Neuronal stem cell (in vitro differentiated cells): ENCODE measurements around the gene C17orf50.

Experiments used
- DNase-seq: peaks from one replicate; pipeline ENCODE4 v3.0.0-alpha.2; 2013; ENCODE audit warnings: low spot score
- H2AFZ ChIP-seq: one replicate; pipeline ENCODE4 v1.6.1; 2013; ENCODE audit warnings: mild to moderate bottlenecking, low read length, inconsistent platforms
- H2AK5ac ChIP-seq: 2 replicates; pipeline ENCODE4 v1.6.1; 2013; ENCODE audit warnings: low read depth, mild to moderate bottlenecking, inconsistent platforms, low read length, moderate library complexity, mixed read lengths
- H2BK120ac ChIP-seq: 2 replicates; pipeline ENCODE4 v1.6.1; 2013; ENCODE audit warnings: low read depth, mild to moderate bottlenecking, inconsistent platforms, low read length, moderate library complexity, mixed read lengths
- H2BK12ac ChIP-seq: one replicate; pipeline ENCODE4 v1.6.1; 2013; ENCODE audit warnings: low read length, inconsistent platforms
- H2BK15ac ChIP-seq: 2 replicates; pipeline ENCODE4 v1.6.1; 2013; ENCODE audit warnings: mild to moderate bottlenecking, low read length, inconsistent platforms, mixed read lengths
- H2BK5ac ChIP-seq: one replicate; pipeline ENCODE4 v1.6.1; 2013; ENCODE audit warnings: inconsistent platforms, mild to moderate bottlenecking, low read length, moderate library complexity
- H3K14ac ChIP-seq: one replicate; pipeline ENCODE4 v1.6.1; 2013; ENCODE audit warnings: low read length, inconsistent platforms
- H3K18ac ChIP-seq: 2 replicates; pipeline ENCODE4 v1.6.1; 2013; ENCODE audit warnings: low read length, inconsistent platforms
- H3K23ac ChIP-seq: 2 replicates; pipeline ENCODE4 v1.6.1; 2013; ENCODE audit warnings: low read depth, mild to moderate bottlenecking, mixed read lengths, low read length, inconsistent platforms; ENCODE audit not compliant: poor library complexity
- H3K27ac ChIP-seq: replicated peaks from 3 replicates; pipeline ENCODE4 v1.5.1; 2013; ENCODE audit warnings: low read length, inconsistent platforms
- H3K27me3 ChIP-seq, 3 experiments: 2 replicates each; pipeline ENCODE4 v1.6.1; 2013; ENCODE audit warnings: low read length in 3 of 3, mild to moderate bottlenecking in 2 of 3, inconsistent platforms in 1 of 3, low read depth in 1 of 3, mixed read lengths in 1 of 3, moderate library complexity in 1 of 3; ENCODE audit not compliant: control insufficient read depth in 3 of 3, insufficient read depth in 3 of 3
- H3K36me3 ChIP-seq, 2 donors: replicated peaks in 1 of 2; 2 replicates each; pipeline ENCODE4 v1.6.1; 2013; ENCODE audit warnings: low read length in 2 of 2; ENCODE audit not compliant: control insufficient read depth in 2 of 2, insufficient read depth in 2 of 2
- H3K4ac ChIP-seq: 2 replicates; pipeline ENCODE4 v1.6.1; 2013; ENCODE audit warnings: inconsistent platforms, mild to moderate bottlenecking, low read length, moderate library complexity
- H3K4me1 ChIP-seq, 2 donors: 1 replicate in 1 of 2; 2 replicates in 1 of 2; pipeline ENCODE4 v1.6.1; 2013; ENCODE audit warnings: low read length in 2 of 2, low read depth in 1 of 2; ENCODE audit not compliant: control insufficient read depth in 2 of 2, insufficient read depth in 1 of 2
- H3K4me2 ChIP-seq: one replicate; pipeline ENCODE4 v1.6.1; 2013; ENCODE audit warnings: mild to moderate bottlenecking, low read length, inconsistent platforms; ENCODE audit not compliant: insufficient read depth, poor library complexity, severe bottlenecking
- H3K4me3 ChIP-seq, 2 donors: 2 replicates each; pipeline ENCODE4 v1.5.1; 2013; ENCODE audit warnings: low read length in 2 of 2, mild to moderate bottlenecking in 2 of 2, inconsistent platforms in 1 of 2, moderate library complexity in 1 of 2
- H3K79me1 ChIP-seq: one replicate; pipeline ENCODE4 v1.6.1; 2013; ENCODE audit warnings: low read depth, mild to moderate bottlenecking, inconsistent platforms, low read length, moderate library complexity
- H3K9ac ChIP-seq: one replicate; pipeline ENCODE4 v1.6.1; 2013; ENCODE audit warnings: mild to moderate bottlenecking, low read depth, low read length, inconsistent platforms; ENCODE audit not compliant: poor library complexity
- H3K9me3 ChIP-seq, 2 donors: replicated peaks in 1 of 2; 2 replicates each; pipeline versions ENCODE3 to v1.6.1; 2013; ENCODE audit warnings: low read length in 2 of 2, mild to moderate bottlenecking in 2 of 2, inconsistent platforms in 1 of 2, low read depth in 1 of 2, mixed read lengths in 1 of 2, moderate library complexity in 1 of 2; ENCODE audit not compliant: control insufficient read depth in 2 of 2, insufficient read depth in 1 of 2
- H4K8ac ChIP-seq: one replicate; pipeline ENCODE4 v1.6.1; 2013; ENCODE audit warnings: low read depth, mild to moderate bottlenecking, inconsistent platforms, low read length, moderate library complexity
- H4K91ac ChIP-seq: one replicate; pipeline ENCODE4 v1.6.1; 2013; ENCODE audit warnings: low read length, low read depth, mild to moderate bottlenecking, inconsistent platforms; ENCODE audit not compliant: poor library complexity
- WGBS, 2 donors: extraction: QIAGEN DNeasy Blood & Tissue Kit; methylation state at CpG; one replicate each; pipeline ENCODE4 v1.1.7; 2013; ENCODE audit warnings: missing lambda C conversion rate in 2 of 2, mixed read lengths in 1 of 2; ENCODE audit not compliant: insufficient read length in 2 of 2, insufficient replicate concordance in 1 of 2; ENCODE audit errors: extremely low coverage in 2 of 2; 5-methylcytosine and 5-hydroxymethylcytosine counted together

The C17orf50 gene

DNA sequence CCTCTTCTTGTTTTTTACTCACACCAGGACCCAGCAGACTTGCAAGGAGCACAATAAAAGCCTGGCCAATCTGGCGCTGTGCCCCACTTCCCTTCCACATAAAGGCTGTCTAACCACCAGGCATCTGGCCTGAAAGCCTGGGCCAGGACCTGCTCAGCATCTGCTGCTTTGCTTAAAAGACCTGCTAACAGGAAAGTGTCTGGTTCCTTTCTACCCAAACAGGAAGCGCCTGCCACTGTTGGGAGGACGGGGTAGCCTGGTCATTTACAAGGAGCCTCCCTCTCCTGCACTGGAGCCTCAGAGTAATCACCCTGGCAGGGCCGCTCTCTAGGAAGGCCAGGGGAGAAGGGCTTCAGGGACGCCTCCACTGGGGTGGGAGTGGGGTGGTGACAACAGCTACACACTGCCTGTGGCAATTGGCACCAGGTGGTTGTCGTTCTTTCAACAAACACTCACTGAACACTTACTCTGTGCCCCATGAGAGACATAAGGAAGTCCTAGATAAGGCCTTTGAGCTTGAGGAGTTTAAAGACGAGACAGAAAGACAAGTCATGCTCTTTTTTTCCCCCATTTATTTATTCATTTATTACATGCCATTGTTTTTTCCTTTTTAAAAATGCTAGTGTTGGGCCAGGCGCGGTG, 41.0 kb downstream of the C17orf50 start:
- no peak overlapping the region for H4K8ac ChIP-seq
- no peak overlapping the region for H3K4me3 ChIP-seq
- no peaks in the 10 kb centered on the region for H3K36me3 ChIP-seq
- H3K27ac ChIP-seq: no peak overlapping the region
- H3K14ac ChIP-seq: no peak overlapping the region
- no peak overlapping the region for H4K91ac ChIP-seq
- H3K9me3 ChIP-seq: no peaks in the 10 kb centered on the region
- H2BK5ac ChIP-seq: no peak overlapping the region
- DNase-seq: no peak
- peak overlapping the region; percentile 44 for H3K18ac ChIP-seq
- no peak overlapping the region for H3K4ac ChIP-seq
- H2BK15ac ChIP-seq: no peak overlapping the region
- peak overlapping the region; percentile 75 for H3K23ac ChIP-seq
- no peak overlapping the region for H2AK5ac ChIP-seq
- H3K4me1 ChIP-seq: peaks cover 0 to 1% of the 10 kb centered on the region in 2 donors
- H2BK120ac ChIP-seq: no peak overlapping the region
- peaks cover 0 to 43% (median 11%) of the 10 kb centered on the region in 3 experiments for H3K27me3 ChIP-seq
- no peak overlapping the region for H3K9ac ChIP-seq
- peak overlapping the region; percentile 52 for H2AFZ ChIP-seq
- H3K79me1 ChIP-seq: no peaks in the 10 kb centered on the region
- H3K4me2 ChIP-seq: no peak overlapping the region
- no CpG with 5 or more reads among the region's 9 CpGs for WGBS, 2 donors
- H2BK12ac ChIP-seq: no peak overlapping the region

DNA sequence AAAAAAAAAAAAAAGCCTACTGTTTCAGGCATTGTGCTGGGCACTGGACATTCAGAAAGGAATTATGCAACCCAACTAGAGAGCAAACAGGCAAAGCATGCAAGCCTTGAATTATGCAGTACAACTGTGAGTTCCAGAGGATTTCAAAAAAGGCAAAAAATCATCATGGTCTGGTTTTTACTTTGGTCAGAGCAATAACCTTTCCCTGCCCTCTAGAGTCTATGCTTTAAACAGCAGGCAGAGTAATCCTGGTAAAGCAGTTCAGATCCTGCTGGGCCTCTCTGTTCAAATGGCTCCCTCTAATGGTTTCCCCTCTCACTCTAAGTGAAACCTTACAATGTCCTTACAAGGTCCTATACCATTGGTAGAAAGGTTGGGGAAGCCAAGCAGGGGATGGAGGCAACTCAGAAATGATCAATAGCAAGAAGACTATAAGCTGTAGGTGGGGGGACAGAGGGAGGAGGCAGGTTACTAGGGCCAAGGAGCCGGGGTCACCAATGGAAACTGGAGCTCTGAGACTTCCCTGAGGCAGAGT, 44.0 kb downstream of the C17orf50 start:
- Histone ChIP-seq H3K18ac (no peak overlapping the region), H3K4me1 (peaks cover 3 to 10% of the 10 kb centered on the region in 2 donors), H3K36me3 (no peaks in the 10 kb centered on the region), H3K14ac (no peak overlapping the region), H2AFZ (peak overlapping the region; percentile 46), H3K79me1 (no peaks in the 10 kb centered on the region), H3K4me3 (no peak overlapping the region), H4K91ac (no peak overlapping the region), H3K27me3 (peaks cover 0 to 13% (median 0%) of the 10 kb centered on the region in 3 experiments), H3K23ac (no peak overlapping the region), H3K9me3 (no peaks in the 10 kb centered on the region), H3K27ac (no peak overlapping the region), H4K8ac (no peak overlapping the region), H2BK120ac (no peak overlapping the region), H2BK15ac (no peak overlapping the region), H3K4me2 (no peak overlapping the region), H2AK5ac (no peak overlapping the region), H3K9ac (no peak overlapping the region), H2BK5ac (no peak overlapping the region), H2BK12ac (no peak overlapping the region), H3K4ac (no peak overlapping the region)
- peak; percentile 48 for DNase-seq
- no CpG with 5 or more reads among the region's 1 CpG for WGBS, 2 donors

DNA sequence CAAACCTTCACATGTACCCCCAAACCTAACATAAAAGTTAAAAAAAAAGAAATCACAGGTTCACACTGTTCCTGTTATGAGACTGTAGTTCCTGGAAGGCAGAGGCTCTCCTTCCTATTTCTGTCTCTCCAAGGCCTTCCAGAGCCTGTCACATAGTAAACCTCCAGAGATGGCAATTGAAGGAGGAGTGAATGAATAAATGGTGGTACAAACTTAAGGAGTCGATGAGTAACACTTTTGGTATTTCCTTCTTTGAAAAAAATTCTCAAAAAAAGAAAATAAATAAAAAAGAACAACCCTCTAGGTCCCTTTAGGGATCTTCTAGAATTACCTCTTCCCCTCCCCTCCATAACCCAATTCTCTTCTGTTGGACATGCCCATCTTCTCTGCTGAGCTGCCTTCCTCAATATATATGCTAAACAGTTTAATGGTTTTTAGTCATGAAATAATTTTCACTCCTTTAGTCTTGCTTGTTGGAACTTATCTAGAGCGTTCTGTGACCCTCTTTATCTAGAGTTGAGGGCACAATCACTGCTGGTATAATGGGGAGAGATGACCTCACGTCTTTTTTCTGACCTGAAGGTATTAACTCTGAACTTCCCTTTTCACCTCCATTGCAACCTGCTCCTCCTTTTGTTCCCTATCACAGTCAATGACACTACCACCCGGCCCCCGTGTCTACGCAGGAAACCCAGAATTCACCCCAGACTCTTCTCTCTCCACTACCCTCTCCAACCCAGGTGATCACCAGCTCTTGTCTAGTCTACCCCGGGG, 46.9 kb downstream of the C17orf50 start:
- Histone ChIP-seq H3K27me3 (no peaks in the 10 kb centered on the region), H3K9ac (no peak overlapping the region), H4K8ac (no peak overlapping the region), H3K18ac (no peak overlapping the region), H3K79me1 (no peaks in the 10 kb centered on the region), H3K4me2 (no peak overlapping the region), H3K4ac (no peak overlapping the region), H3K23ac (no peak overlapping the region), H2AFZ (no peak overlapping the region), H2BK12ac (no peak overlapping the region), H2BK15ac (no peak overlapping the region), H3K4me1 (peaks cover 3 to 17% of the 10 kb centered on the region in 2 donors), H4K91ac (no peak overlapping the region), H2BK5ac (no peak overlapping the region), H2BK120ac (no peak overlapping the region), H3K4me3 (no peak overlapping the region), H3K36me3 (peaks cover 0 to 25% of the 10 kb centered on the region in 2 donors), H3K9me3 (no peaks in the 10 kb centered on the region), H2AK5ac (no peak overlapping the region), H3K27ac (no peak overlapping the region), H3K14ac (no peak overlapping the region)
- WGBS, 2 donors: no CpG with 5 or more reads among the region's 7 CpGs
- DNase-seq: no peak
